NT2/D1 (cell line): ENCODE data around the gene CCDC188.

Experiments used
- SUZ12 ChIP-seq: IDR thresholded peaks from 2 replicates; pipeline ENCODE4 v1.6.1; 2011; ENCODE audit not compliant: insufficient read length, insufficient read depth; ENCODE audit errors: extremely low read depth
- ZNF274 ChIP-seq: IDR thresholded peaks from 2 replicates; pipeline ENCODE4 v1.6.1; 2011; ENCODE audit warnings: mild to moderate bottlenecking, low read depth, low read length

DNA sequence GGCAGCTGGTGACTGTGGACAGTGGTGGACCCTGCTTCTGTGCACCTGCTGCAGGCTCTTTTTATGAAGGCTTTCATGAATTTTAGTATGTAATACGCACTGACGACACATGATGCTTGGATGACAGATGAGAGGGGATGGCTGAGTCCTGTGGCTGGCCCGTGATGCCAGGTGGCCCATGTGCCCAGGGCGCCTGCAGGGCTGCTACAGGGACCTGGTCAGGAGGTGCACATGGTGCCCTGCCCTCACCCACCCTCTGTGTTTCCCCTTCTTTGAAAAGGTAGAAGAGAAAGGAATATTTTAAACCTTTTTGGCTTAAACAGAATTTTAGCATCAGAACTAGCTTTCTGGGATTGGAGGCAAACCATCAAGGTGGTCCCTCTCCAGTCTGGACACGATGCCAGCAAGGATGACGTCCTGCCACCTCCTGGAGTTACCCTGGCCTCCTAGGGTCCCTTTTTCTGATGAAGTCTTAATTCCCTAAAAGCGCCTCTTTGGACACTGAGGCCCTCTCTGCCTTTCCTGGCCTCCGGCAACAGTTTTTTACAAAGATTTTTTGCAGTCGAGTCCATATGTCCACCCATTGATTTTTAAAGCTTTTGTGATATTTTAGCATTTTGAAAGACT, 40.4 kb downstream of the CCDC188 start:
- TF ChIP-seq ZNF274 (no peak), SUZ12 (no peak)
